IPS DF 6.9 (cell line): Measurements from ENCODE around the gene OR2B3.
"Not testable (repeated sequence)": the region's sequence is repeated elsewhere in the genome, so short reads cannot be mapped to it uniquely, and the experiment has no call there.

Source experiments
- DNase-seq: peaks from one replicate; pipeline ENCODE4 v3.0.0-alpha.2; 2013; ENCODE audit warnings: low read depth, low spot score
- H3K27ac ChIP-seq: one replicate; pipeline ENCODE4 v1.5.1; 2013; ENCODE audit warnings: low read length, control low read depth
- H3K27me3 ChIP-seq: 2 replicates; pipeline ENCODE4 v1.6.1; 2013; ENCODE audit warnings: mild to moderate bottlenecking, low read length; ENCODE audit not compliant: control insufficient read depth, insufficient read depth
- H3K36me3 ChIP-seq: 2 replicates; pipeline ENCODE4 v1.6.1; 2013; ENCODE audit warnings: low read length; ENCODE audit not compliant: control insufficient read depth, insufficient read depth
- H3K4me1 ChIP-seq: 2 replicates; pipeline ENCODE4 v1.6.1; 2013; ENCODE audit warnings: low read length; ENCODE audit not compliant: control insufficient read depth, insufficient read depth
- H3K4me3 ChIP-seq: 2 replicates; pipeline ENCODE4 v1.5.1; 2013; ENCODE audit warnings: mild to moderate bottlenecking, low read length
- H3K9me3 ChIP-seq: 2 replicates; pipeline ENCODE4 v1.6.1; 2013; ENCODE audit warnings: low read length, inconsistent platforms; ENCODE audit not compliant: control insufficient read depth, insufficient read depth
- WGBS: extraction: QIAGEN DNeasy Blood & Tissue Kit; methylation state at CpG from one replicate; pipeline ENCODE4 v1.1.7; 2013; ENCODE audit warnings: mixed read lengths, missing lambda C conversion rate; ENCODE audit not compliant: insufficient read length, insufficient coverage; 5-methylcytosine and 5-hydroxymethylcytosine counted together

Gene OR2B3, protein sequence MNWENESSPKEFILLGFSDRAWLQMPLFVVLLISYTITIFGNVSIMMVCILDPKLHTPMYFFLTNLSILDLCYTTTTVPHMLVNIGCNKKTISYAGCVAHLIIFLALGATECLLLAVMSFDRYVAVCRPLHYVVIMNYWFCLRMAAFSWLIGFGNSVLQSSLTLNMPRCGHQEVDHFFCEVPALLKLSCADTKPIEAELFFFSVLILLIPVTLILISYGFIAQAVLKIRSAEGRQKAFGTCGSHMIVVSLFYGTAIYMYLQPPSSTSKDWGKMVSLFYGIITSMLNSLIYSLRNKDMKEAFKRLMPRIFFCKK

DNA sequence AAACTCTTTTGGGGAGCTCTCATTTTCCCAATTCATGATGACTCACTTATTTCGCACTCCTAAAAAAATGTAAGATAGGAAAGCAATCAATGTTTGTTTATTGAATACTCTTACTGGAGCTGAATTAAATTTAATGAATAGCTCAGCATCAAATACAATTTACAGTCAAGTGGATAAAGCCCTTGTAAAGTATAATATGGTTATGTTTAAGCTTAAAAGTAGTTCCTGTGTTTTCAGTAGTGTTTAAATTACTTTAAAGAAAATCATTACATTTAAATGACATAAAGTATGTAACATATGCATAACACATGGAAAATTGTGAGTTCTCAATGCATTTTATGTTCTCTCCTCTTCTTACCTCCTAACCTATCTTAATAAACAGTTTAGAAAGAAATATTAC, at the start of gene OR2B3:
OR2B3 (minus strand) TSS at position 101 of the 400 bp plus-strand sequence; CDS start at position 36, 65 bp downstream.
- no peaks in the 10 kb centered on the region for H3K36me3 ChIP-seq
- H3K27me3 ChIP-seq = no peaks in the 10 kb centered on the region
- no peaks in the 10 kb centered on the region for H3K9me3 ChIP-seq
- H3K4me3 ChIP-seq = no peak within 1 kb of the TSS
- no peaks in the 10 kb centered on the region for H3K4me1 ChIP-seq
- no CpG with 5 or more reads among the region's 1 CpG for WGBS
- no peak within 1 kb of the TSS for H3K27ac ChIP-seq
- no peak for DNase-seq

DNA sequence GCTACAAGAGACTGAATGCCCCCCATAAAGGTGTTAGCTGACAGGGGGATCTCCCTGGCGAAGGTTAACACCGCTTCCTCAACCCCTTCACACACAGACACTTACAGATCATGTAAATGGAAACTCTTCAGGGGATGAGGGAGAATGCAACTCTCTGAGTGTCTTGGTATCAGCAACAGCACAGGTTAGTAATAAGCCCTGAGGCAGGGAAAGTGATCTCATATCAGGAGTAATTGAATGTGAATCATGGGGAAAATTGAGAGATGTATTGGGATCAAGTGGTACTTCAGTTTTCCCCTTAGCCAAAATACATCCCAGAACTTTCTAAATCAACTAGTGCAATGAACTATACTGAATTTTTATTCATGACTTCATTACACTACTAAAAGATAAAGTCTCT, 44.6 kb upstream of the OR2B3 start:
- H3K36me3 ChIP-seq = no peaks in the 10 kb centered on the region
- no peak for DNase-seq
- no peaks in the 10 kb centered on the region for H3K4me1 ChIP-seq
- H3K4me3 ChIP-seq = no peak overlapping the region
- H3K9me3 ChIP-seq = no peaks in the 10 kb centered on the region
- WGBS = no CpG with 5 or more reads among the region's 2 CpGs
- H3K27ac ChIP-seq = no peak overlapping the region
- no peaks in the 10 kb centered on the region for H3K27me3 ChIP-seq

DNA sequence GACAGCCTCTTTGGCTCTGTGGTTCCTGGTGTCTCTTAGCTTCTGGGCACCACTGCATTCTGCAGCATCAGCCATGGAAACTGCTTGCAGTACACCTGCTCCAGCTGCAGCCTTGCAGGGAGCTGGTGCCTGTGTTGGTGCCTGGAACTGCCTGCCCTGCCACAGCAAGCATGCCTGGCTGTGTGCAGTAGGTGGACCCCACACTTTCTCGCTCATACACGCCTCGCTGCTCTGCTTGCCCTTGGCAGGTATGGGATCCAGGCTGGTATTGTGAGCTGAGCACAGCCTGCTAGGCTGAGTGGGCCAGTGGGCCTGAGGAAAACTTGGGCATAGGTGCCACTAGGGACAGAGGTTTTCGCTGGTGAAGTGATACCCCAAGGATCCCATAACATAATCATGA, 43.5 kb upstream of the OR2B3 start:
- no CpG with 5 or more reads among the region's 4 CpGs for WGBS
- H3K36me3 ChIP-seq = no peaks in the 10 kb centered on the region
- H3K4me1 ChIP-seq = no peaks in the 10 kb centered on the region
- no peaks in the 10 kb centered on the region for H3K27me3 ChIP-seq
- no peak overlapping the region for H3K4me3 ChIP-seq
- no peak overlapping the region for H3K27ac ChIP-seq
- no peak for DNase-seq
- no peaks in the 10 kb centered on the region for H3K9me3 ChIP-seq

DNA sequence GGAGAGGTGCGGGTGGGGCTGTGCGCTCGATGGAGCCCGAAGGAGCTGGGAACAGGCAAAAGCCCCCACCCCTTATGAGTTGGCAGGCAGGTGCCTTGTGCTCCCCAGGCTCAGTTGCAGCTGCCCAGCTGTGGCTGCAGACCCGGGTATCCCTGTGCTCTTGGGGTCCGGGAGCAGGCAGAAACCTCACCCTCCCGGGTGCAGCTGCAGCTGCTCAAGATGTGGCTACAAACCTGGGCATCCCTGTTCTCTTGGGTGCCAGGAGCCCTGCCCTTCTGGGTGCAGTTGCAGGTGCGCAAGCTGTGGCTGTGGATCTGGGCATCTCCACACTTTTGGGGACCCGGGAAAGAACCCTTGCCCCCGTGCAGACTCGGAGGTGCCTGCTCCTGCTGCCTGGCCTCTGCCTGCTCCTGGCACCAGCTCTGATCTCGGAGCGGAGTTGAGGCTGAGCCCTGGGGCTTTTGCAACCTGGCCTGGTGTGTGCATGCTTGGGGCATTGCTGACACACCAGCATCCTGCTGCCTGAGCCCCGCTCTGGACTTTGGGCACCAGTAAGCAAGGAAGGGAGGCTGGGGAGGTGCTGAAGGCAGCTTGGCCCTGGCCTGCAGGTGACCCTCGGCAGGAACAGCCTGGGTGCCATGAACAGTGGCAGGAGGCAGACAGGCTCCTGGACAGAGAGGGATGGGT, 42.4 kb upstream of the OR2B3 start:
- no peak for DNase-seq
- Histone ChIP-seq H3K9me3 (no peaks in the 10 kb centered on the region), H3K27ac (no peak overlapping the region), H3K4me3 (no peak overlapping the region), H3K36me3 (no peaks in the 10 kb centered on the region), H3K27me3 (no peaks in the 10 kb centered on the region), H3K4me1 (no peaks in the 10 kb centered on the region)
- WGBS = no CpG with 5 or more reads among the region's 15 CpGs

DNA sequence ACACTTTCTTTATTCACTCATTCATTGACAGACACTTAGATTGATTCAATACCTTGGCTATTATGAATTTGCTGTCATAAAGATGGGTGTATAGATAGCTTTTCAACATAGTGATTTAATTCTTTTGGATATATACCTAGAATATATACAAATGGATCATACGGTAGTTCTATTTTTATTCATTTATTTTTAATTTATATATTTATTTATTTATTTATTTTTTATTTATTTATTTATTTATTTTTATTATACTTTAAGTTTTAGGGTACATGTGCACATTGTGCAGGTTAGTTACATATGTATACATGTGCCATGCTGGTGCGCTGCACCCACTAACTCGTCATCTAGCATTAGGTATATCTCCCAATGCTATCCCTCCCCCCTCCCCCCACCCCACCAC, 27.9 kb upstream of the OR2B3 start:
- not testable (repeated sequence) for H3K27ac ChIP-seq, DNase-seq, H3K36me3 ChIP-seq, H3K4me1 ChIP-seq, H3K9me3 ChIP-seq, H3K4me3 ChIP-seq, H3K27me3 ChIP-seq
- WGBS = no CpG with 5 or more reads among the region's 3 CpGs

DNA sequence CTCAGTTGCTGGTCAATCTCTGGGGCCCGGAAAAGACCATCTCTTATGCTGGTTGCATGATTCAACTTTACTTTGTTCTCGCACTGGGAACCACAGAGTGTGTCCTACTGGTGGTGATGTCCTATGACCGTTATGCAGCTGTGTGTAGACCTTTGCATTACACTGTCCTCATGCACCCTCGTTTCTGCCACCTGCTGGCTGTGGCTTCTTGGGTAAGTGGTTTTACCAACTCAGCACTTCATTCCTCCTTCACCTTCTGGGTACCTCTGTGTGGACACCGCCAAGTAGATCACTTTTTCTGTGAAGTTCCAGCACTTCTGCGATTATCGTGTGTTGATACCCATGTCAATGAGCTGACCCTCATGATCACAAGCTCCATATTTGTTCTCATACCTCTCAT, 25.0 kb upstream of the OR2B3 start:
- no peak for DNase-seq
- H3K27ac ChIP-seq = no peak overlapping the region
- WGBS = no CpG with 5 or more reads among the region's 7 CpGs
- H3K4me3 ChIP-seq = no peak overlapping the region
- H3K9me3 ChIP-seq = no peaks in the 10 kb centered on the region
- H3K4me1 ChIP-seq = no peaks in the 10 kb centered on the region
- H3K27me3 ChIP-seq = no peaks in the 10 kb centered on the region
- H3K36me3 ChIP-seq = no peaks in the 10 kb centered on the region

DNA sequence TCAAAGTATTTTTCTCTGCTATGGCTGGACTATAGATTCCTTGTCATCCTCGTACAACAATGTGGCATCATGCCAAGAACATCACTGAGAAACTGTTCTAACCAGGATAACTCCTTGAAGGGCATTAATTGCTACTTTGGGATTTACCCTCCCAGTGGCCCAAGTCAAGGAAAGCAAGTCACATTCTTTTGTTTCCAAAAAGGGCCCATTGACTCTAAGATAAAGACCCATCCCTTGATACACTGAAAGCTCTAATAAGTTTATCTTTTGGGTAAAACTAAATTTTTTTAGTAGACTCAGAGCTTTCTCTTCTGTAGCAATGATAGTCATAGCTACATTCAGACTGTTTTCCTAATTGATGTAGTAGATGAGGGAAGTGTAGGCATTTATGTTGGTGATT, 20.6 kb upstream of the OR2B3 start, which contains the start of gene OR2J3:
OR2J3 (plus strand) TSS at position 301 of the 400 bp plus-strand sequence. CDS start 3,833 bp downstream, outside the sequence.
- Histone ChIP-seq H3K9me3 (no peaks in the 10 kb centered on the region), H3K27ac (no peak within 1 kb of the TSS), H3K36me3 (no peaks in the 10 kb centered on the region), H3K4me1 (no peaks in the 10 kb centered on the region), H3K27me3 (no peaks in the 10 kb centered on the region), H3K4me3 (no peak within 1 kb of the TSS)
- no peak for DNase-seq
- WGBS = no CpG with 5 or more reads among the region's 1 CpG

DNA sequence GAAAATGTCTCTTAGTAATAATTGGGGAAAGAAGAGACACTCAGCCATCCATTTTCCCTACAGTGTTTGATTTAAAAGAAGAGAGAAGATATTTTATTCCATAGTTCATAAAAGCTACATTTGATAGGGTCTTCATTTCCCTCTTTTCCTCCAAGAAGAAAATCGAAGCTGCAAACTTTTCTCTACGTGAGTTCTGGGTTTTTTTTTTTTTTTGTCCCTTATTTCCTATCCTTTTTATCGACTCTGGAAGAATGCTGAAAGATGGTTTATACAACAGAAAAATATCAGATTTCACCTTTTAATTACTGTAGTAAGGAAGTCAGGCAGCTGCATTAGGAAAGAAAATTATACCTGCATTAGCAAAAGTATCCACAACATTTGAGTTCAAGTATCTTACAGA, 12.1 kb upstream of the OR2B3 start, which contains the start of gene OR2J1:
OR2J1 (plus strand) TSS at position 301 of the 400 bp plus-strand sequence. CDS start 1,453 bp downstream, outside the sequence.
- Histone ChIP-seq H3K27ac (no peak within 1 kb of the TSS), H3K4me1 (no peaks in the 10 kb centered on the region), H3K9me3 (no peaks in the 10 kb centered on the region), H3K4me3 (no peak within 1 kb of the TSS), H3K27me3 (no peaks in the 10 kb centered on the region), H3K36me3 (no peaks in the 10 kb centered on the region)
- WGBS = no CpG with 5 or more reads among the region's 3 CpGs
- no peak for DNase-seq

DNA sequence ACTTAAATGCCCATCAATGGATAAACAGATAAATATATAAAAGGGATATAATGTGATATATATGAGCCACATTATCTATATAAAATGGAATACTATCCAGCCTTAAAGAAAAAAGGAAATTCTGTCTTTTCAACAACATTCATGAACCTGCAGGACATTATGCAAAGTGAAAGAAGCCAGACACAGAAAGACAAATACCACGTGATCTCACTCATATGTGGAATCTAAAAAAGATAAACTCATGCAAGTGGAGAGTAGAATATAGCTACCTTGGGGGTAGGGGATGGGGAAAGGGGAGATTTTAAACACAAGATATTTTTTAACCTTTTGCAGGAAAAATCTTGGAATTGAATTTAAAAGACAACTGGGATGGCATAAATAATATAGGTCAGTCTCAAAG, 10.7 kb upstream of the OR2B3 start:
- no peaks in the 10 kb centered on the region for H3K9me3 ChIP-seq
- no peaks in the 10 kb centered on the region for H3K4me1 ChIP-seq
- H3K27ac ChIP-seq = no peak overlapping the region
- H3K27me3 ChIP-seq = no peaks in the 10 kb centered on the region
- no peak for DNase-seq
- no CpG with 5 or more reads among the region's 1 CpG for WGBS
- no peaks in the 10 kb centered on the region for H3K36me3 ChIP-seq
- no peak overlapping the region for H3K4me3 ChIP-seq

DNA sequence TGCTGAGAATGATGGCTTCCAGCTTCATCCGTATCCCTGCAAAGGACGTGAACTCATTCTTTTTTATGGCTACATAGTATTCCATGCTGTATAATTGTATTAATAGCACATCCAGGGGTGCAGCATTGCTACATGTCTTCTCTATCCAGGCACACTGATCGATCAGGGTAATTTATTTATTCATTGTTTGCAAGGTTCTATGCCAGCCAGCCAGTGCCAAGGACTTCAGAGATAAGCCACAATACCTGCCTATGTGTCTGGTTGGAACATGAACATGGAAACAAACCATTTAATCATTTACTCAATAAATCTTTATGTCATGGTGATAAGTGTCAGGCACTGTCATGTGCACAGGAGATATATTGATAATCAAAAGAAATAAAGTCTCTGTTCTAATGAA, 5.8 kb upstream of the OR2B3 start:
- H3K27me3 ChIP-seq = no peaks in the 10 kb centered on the region
- H3K4me3 ChIP-seq = no peak overlapping the region
- WGBS = no CpG with 5 or more reads among the region's 3 CpGs
- no peaks in the 10 kb centered on the region for H3K36me3 ChIP-seq
- no peak for DNase-seq
- no peaks in the 10 kb centered on the region for H3K4me1 ChIP-seq
- no peak overlapping the region for H3K27ac ChIP-seq
- no peaks in the 10 kb centered on the region for H3K9me3 ChIP-seq
